PC-9 (cell line): Measurements from ENCODE around the gene PCDHA4. TPM values are rescaled to one million over a fixed set of nuclear protein-coding genes. Genes with fewer than 3 reads are reported as not detected.
"Not testable (repeated sequence)": the region's sequence is repeated elsewhere in the genome, so short reads cannot be mapped to it uniquely, and the experiment has no call there.

Experiments used
- BruUV-seq: library from RNA; stranded (reverse); fragments of 400-500 nt; replicated peaks from 2 replicates; lab custom pipeline; 2021; lab: Mats Ljungman, UMichigan
- CTCF ChIA-PET: fragments of 300-600 bp; sonication (Branson Sonifier 250); formaldehyde crosslinking; loops from one replicate; lab custom pipeline; 2022; ENCODE audit warnings: antibody characterized with exemption; lab: Charles Lee
- POLR2A ChIA-PET: fragments of 300-600 bp; sonication (Branson Sonifier 250); formaldehyde crosslinking; loops from one replicate; lab custom pipeline; 2022; ENCODE audit warnings: antibody characterized with exemption; ENCODE audit not compliant: unreplicated experiment; lab: Charles Lee
- DNase-seq, 2 experiments: peaks; one replicate each; pipeline versions ENCODE4 v3.0.0 to v3.0.0-alpha.2; 2015 to 2022; ENCODE audit warnings: mixed read lengths in 1 of 2
- H2AFZ ChIP-seq: fragments of 200-600 bp; sonication (generic); 2 replicates; pipeline ENCODE4 v1.8.1; 2017; ENCODE audit warnings: antibody characterized with exemption
- H3F3A ChIP-seq: fragments of 200-600 bp; sonication (generic); 2 replicates; pipeline ENCODE4 v1.8.1; 2017; ENCODE audit warnings: antibody characterized with exemption, mild to moderate bottlenecking, low read depth; ENCODE audit not compliant: insufficient read depth
- H3K27ac ChIP-seq: fragments of 200-600 bp; sonication (generic); 2 replicates; pipeline ENCODE4 v1.6.1; 2016; ENCODE audit warnings: mixed run types
- H3K27me3 ChIP-seq: fragments of 200-600 bp; sonication (generic); 2 replicates; pipeline ENCODE4 v1.6.1; 2016; ENCODE audit warnings: low read depth, mixed run types; ENCODE audit not compliant: insufficient read depth
- H3K36me3 ChIP-seq: fragments of 200-600 bp; sonication (generic); 2 replicates; pipeline ENCODE4 v1.6.1; 2016; ENCODE audit warnings: low read depth, mixed run types
- H3K4me1 ChIP-seq: fragments of 200-600 bp; sonication (generic); replicated peaks from 2 replicates; pipeline ENCODE4 v1.6.1; 2016; ENCODE audit warnings: mixed run types; ENCODE audit not compliant: insufficient read depth
- H3K4me2 ChIP-seq: fragments of 200-600 bp; sonication (generic); 2 replicates; pipeline ENCODE4 v1.6.1; 2017; ENCODE audit warnings: mixed run types
- H3K4me3 ChIP-seq: fragments of 200-600 bp; sonication (generic); 2 replicates; pipeline ENCODE4 v1.6.1; 2016; ENCODE audit warnings: mixed run types
- H3K79me2 ChIP-seq: fragments of 200-600 bp; sonication (generic); 2 replicates; pipeline ENCODE4 v1.6.1; 2017; ENCODE audit warnings: low read depth, mixed run types
- H3K9me2 ChIP-seq: fragments of 200-600 bp; sonication (generic); 2 replicates; pipeline ENCODE4 v1.8.1; 2017; ENCODE audit warnings: mild to moderate bottlenecking; ENCODE audit not compliant: insufficient read depth
- H3K9me3 ChIP-seq: fragments of 200-600 bp; sonication (generic); 2 replicates; pipeline ENCODE4 v1.8.1; 2016; ENCODE audit warnings: low read depth; ENCODE audit not compliant: insufficient read depth
- H4K20me1 ChIP-seq: fragments of 200-600 bp; sonication (generic); 2 replicates; pipeline ENCODE4 v1.8.1; 2017; ENCODE audit not compliant: insufficient read depth
- EZH2 ChIP-seq: fragments of 200-600 bp; sonication (generic); IDR thresholded peaks from 2 replicates; pipeline ENCODE4 v1.8.0; 2017; ENCODE audit warnings: antibody characterized with exemption, low read depth
- intact Hi-C: fragments of 100-400 bp; cut with micrococcal nuclease; formaldehyde crosslinking; loops from one replicate; pipeline ENCODE4 v1.10.0; 2022; ENCODE audit not compliant: unreplicated experiment
- total RNA-seq: library from RNA; stranded (reverse); gene quantifications from 2 replicates; pipeline ENCODE4 v1.2.3, GENCODE V29; 2021
- TF ChIP-seq, protein P1 (sequence below): fragments of 200-600 bp; sonication (generic); conservative IDR thresholded peaks from 2 replicates; pipeline ENCODE4 v1.6.1; 2017; ENCODE audit warnings: mixed run types, antibody characterized with exemption, mild to moderate bottlenecking, moderate library complexity

PCDHA4 gene
- total RNA-seq, 1 experiment from 2014 or later, result not detected

GRCh38 chr5:140802781-140803271, 4.0 kb upstream of the PCDHA4 start:
- no peaks in the 10 kb centered on the region for H4K20me1 ChIP-seq
- TF ChIP-seq EZH2, result no peak
- TF ChIP-seq, protein P1, sequence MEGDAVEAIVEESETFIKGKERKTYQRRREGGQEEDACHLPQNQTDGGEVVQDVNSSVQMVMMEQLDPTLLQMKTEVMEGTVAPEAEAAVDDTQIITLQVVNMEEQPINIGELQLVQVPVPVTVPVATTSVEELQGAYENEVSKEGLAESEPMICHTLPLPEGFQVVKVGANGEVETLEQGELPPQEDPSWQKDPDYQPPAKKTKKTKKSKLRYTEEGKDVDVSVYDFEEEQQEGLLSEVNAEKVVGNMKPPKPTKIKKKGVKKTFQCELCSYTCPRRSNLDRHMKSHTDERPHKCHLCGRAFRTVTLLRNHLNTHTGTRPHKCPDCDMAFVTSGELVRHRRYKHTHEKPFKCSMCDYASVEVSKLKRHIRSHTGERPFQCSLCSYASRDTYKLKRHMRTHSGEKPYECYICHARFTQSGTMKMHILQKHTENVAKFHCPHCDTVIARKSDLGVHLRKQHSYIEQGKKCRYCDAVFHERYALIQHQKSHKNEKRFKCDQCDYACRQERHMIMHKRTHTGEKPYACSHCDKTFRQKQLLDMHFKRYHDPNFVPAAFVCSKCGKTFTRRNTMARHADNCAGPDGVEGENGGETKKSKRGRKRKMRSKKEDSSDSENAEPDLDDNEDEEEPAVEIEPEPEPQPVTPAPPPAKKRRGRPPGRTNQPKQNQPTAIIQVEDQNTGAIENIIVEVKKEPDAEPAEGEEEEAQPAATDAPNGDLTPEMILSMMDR, result no peak
- intact Hi-C loops, result no loop called here
- H3F3A ChIP-seq, result no peaks in the 10 kb centered on the region
- H3K9me3 ChIP-seq, result peaks cover 14% of the 10 kb centered on the region
- no peaks in the 10 kb centered on the region for H3K27me3 ChIP-seq
- H3K9me2 ChIP-seq, result no peaks in the 10 kb centered on the region; the same call in 1 of the 2 replicates
- H3K4me2 ChIP-seq, result no peak overlapping the region
- no peaks in the 10 kb centered on the region for H3K36me3 ChIP-seq
- CTCF ChIA-PET, result no interaction called here
- H3K27ac ChIP-seq, result no peak overlapping the region
- no TSS peak for BruUV-seq
- H3K79me2 ChIP-seq, result no peaks in the 10 kb centered on the region
- POLR2A ChIA-PET, result no interaction called here
- H3K4me3 ChIP-seq, result no peak overlapping the region
- no peak for DNase-seq
- H2AFZ ChIP-seq, result no peak overlapping the region
- H3K4me1 ChIP-seq, result no peaks in the 10 kb centered on the region

GRCh38 chr5:140808241-140808888, 1.5 kb downstream of the PCDHA4 start:
- H3K4me2 ChIP-seq, H3K9me2 ChIP-seq, POLR2A ChIA-PET, H3F3A ChIP-seq, H3K4me3 ChIP-seq, H2AFZ ChIP-seq, H3K9me3 ChIP-seq, DNase-seq, H3K27me3 ChIP-seq, BruUV-seq, H3K79me2 ChIP-seq, CTCF ChIA-PET, H3K36me3 ChIP-seq, H4K20me1 ChIP-seq, H3K27ac ChIP-seq, intact Hi-C loops, H3K4me1 ChIP-seq: not testable (repeated sequence)

DNA sequence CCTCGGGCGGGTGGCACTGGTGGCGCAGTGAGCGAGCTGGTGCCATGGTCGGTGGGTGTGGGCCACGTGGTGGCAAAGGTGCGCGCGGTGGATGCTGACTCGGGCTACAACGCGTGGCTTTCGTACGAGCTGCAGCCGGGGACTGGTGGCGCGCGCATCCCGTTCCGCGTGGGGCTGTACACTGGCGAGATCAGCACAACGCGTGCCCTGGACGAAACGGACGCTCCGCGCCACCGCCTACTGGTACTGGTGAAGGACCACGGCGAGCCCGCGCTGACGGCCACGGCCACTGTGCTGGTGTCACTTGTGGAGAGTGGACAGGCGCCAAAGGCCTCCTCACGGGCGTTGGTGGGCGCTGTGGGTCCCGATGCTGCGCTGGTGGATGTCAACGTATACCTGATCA, 2.0 kb downstream of the PCDHA4 start:
- Histone ChIP-seq H2AFZ (no peak overlapping the region), H3K4me3 (no peak overlapping the region), H3F3A (no peaks in the 10 kb centered on the region), H3K27ac (no peak overlapping the region), H3K4me1 (no peaks in the 10 kb centered on the region), H3K27me3 (no peaks in the 10 kb centered on the region), H3K9me2 (no peaks in the 10 kb centered on the region), H3K4me2 (no peak overlapping the region), H3K79me2 (no peaks in the 10 kb centered on the region), H3K36me3 (no peaks in the 10 kb centered on the region), H3K9me3 (no peaks in the 10 kb centered on the region; the same call in 1 of the 2 replicates), H4K20me1 (no peaks in the 10 kb centered on the region)
- BruUV-seq, result no TSS peak
- POLR2A ChIA-PET, result no interaction called here
- no peak for DNase-seq
- TF ChIP-seq EZH2, result no peak
- TF ChIP-seq, protein P1, result no peak
- CTCF ChIA-PET, result no interaction called here
- intact Hi-C loops, result no loop called here
